ENCODE results near the gene ISCU.
"Not testable (repeated sequence)": the region's sequence is repeated elsewhere in the genome, so short reads cannot be mapped to it uniquely, and the experiment has no call there.

Gene ISCU

DNA sequence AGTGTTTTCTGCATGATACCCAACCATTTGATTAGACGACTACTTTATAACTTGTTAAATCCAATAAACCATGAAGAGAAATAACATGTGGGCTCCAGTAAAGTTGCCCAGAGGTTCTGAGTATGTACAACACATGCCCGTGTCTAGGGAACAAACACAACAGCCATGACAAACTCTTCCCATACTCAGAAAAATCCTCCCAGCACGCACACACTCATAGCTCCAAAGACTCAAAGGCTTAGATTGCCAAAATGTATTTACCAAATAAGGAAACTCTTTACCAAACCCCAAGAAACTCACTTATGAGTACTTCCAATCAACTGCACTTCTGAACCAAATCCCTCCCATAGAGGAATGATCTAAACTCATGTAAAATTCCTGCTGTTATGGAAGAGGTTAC is 18.7 kb upstream of the ISCU start:
- no peak for DNase-seq (ENCODE audit: low spot score)

DNA sequence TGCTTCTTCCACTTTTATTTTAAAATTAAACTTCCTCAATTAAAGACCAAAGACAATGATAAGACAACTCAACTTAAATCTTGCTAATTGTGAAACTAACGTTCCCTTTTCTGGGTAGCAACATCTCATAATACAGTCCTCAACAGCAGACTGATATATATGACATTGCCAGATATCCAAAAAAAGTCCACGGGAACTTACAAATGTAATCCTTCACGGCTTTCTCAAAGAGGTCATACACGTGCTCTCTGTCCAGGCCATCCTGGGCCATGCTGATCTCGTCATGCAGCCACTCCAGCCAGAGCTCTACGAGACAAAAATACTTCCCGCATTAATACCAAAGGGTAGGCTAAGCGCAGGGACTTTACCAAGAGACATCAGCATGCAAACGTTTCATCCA is 14.7 kb upstream of the ISCU start:
- DNase-seq (ENCODE audit: low spot score): no peak

DNA sequence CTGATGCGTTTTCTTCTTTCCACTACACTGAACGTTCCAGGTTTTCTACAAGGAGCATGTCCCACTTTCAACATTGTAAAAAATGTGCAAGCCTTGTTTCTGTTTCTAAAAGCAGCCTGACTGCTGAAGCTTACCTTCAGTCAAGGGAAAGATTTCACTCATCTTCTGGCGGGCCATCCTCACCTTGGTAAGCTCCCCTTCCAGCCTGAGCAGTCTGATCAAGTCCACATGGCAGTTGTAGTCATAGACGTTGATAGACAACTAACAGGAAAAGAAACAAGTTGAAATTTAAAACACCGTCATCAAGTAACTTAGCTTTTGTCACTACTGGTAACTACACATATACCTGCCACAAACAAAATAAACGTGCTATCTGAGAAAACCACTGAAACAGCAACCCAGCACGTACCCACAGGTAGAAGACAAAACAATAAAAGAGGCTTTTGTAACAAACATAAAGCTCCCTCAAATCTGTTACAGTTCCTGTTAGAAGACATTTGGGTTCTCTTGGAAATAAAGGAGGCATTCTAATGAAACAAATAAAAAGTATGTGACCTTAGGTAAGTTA is 13.4 kb upstream of the ISCU start:
- DNase-seq (ENCODE audit: low spot score): no peak

DNA sequence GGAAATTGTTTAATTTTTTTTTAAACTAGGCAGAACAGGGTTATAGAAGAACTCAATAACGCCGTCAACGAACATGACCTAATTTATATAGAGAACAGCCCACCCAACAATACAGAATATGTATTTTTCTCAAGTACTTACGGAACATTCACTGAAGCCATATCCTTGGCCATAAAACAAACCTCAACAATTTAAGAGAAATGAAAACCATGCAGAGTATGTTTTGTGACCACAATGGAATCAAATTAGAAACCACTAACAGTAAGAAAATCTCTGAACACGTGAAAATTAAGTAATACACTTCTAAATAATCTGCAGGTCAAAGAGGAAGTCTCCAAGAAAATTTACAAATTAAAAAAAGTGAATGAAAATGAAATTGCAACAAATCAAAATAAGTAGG is 10.9 kb upstream of the ISCU start:
- no peak for DNase-seq (ENCODE audit: low spot score)

DNA sequence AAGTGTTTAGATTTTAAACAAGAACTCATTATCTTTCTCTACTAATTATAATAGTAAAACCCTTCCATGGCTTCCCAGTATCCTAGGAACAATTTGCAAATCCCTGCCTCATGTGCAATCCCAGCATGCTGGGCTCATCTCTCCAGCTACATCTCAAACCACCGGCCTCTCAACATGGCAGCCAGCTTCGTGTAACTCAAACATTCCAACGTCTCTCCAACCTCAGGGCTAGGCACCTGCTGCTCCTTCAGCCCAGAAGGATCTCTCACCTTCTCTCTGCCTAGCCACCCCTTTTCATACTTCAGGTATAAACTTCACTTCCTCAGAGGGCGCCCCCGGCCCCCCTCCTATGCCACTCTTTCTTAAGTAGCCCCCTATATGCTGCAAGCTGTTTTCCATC is 8.6 kb upstream of the ISCU start:
- no peak for DNase-seq (ENCODE audit: low spot score)

DNA sequence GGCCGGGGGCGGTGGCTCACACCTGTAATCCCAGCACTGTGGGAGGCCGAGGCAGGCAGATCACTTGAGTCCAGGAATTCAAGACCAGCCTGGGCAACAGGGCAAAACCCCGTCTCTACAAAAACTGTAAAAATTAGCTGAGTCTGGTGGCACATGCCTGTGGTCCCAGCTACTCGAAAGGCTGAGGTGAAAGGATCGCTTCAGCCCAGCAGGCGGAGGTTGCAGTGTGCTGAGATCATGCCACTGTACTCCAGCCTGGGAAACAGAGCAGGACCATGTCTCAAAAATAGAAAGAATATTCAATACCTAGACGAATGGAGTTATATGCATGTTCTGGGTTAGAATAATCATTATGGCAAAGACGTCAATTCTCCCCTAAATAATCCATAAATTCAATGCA is 7.0 kb upstream of the ISCU start:
- not testable (repeated sequence) for DNase-seq (ENCODE audit: low spot score)

DNA sequence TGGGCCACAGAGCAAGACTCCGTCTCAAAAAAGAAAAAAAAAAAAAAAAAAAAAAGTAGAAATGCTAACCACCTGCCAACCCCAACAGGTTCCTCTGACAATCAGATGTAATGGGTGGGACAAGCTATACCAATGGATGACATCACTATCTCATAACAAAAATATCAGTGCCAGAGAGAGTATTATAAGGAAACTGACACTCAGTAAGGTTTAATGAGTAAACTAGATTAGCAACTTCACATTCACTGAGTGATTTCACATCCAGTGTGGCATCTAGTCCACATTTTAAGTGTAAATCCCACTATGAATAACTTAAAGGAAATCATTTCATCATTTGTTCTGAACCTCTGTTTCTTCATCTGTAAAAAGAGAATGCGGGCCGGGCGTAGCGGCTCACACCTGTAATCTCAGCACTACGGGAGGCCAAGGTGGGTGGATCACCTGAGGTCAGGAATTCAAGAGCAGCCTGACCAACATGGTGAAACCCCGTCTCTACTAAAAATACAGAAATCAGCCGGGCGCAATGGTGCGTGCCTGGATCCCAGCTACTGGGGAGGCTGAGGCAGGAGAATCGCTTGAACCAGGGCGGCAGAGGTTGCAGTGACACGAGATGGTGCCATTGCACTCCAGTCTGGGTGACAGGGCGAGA is 3.3 kb upstream of the ISCU start:
- no peak for DNase-seq (ENCODE audit: low spot score)

DNA sequence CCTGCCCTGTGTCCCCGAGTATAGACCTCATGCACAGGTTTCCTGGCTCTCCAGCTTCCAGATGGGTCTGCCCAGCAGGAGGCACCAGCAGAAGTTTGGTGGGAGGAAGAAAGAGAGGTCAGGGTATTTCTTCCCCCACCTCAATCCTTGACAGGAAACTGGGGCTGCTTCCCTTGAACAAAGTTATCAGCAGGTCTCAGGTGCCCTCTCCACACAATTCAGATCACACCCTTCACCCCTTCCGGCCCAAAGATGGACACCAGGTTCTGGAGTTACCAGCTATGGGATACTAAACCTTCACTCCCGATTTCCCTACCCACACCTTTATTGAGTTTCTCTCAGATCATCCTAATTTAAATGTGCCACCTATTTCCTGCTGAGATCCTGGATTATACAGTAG is 2.6 kb upstream of the ISCU start:
- no peak for DNase-seq (ENCODE audit: low spot score)

DNA sequence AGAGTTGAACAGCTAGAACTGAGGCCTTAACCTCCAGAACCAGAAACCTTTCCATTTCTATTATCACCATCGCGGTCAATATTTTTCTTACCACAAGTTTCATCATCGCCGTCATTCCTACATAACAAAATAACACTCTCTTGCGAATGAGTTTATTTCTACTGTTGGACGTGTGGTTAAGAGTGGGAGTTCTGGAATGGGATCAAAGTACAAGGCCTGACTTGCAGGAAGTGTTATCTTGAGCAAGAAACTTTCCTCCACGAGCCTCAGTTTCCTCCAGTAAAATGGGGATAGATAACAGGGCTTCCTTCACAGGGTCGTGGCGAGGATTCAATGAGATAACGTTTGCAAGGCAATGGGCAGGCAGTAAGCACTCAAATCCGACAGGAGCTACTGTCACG is 2.1 kb upstream of the ISCU start:
- DNase-seq (ENCODE audit: low spot score): no peak

DNA sequence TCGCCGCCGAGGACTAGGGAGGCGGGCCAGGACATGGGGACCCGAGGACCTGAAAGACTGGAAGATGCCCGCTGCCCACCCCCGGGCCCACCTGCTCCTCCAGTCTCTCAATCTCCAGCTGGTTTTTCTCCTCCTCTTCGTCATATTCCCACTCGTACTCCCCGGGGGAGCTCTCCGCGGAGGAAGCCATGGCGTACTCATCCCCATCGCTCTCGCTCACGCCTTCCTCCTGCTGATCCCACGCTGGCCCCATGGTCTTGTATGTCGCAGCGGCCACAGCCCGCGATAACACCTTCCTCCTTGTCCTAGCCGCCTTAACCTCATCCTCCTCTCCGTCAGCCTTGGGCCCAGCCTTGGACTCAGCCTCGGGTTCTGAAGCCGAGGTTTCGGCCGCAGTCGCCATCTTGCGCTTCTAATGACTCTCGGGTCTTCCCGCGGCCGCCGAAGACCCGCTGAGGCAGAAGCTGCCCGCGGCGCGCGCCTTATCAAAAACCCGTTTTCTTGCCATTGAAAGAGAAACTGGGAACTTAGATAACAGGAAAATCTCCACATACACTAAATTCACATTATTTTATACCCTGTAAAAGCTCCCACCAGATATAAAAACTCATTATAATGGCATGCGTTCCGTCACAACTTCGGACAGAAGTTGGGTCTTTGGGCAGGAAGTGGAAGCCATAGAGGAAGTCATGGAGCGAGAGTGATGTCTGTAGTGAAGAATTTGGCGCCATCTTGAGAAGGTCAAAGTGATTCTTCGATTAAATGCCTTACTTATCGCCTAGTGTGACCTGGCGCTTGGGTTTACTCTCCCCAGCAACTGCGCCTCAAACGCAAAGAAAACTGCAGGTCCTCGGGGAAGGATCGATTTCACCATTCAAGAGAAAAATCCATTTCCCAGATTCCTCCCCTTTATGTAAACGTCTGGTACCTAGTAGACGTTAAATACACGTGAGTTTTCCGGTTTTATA is 1.4 kb upstream of the ISCU start, which contains the start of gene SART3:
SART3 (minus strand) TSS at position 422 of the 968 bp plus-strand sequence; CDS start at position 403, 19 bp downstream.
- peak; percentile 83 for DNase-seq (ENCODE audit: low spot score)

DNA sequence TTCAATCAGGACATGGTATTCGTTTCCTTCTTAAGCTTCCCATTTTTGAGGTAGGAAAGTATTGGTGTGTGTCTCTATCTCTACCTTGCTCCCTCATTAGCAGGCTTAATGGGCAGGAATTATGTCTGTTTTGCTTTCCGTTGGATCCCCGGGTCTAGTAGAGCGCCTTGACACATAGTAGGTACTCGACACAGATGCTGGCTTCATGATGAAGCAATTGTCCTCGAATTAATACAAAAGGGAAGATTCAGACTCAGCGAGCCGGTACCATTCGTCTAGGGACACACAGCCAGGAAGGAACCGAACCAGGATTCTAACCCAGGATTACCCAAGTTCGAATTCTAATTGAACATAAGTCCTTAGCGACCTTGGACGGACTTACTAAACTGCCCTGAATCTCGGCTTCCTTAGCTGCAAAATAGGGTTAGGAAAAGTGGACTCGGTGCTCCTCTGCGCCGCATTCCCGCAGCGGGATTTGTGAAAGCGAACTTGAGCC is 496 bp upstream of the ISCU start:
- no peak for DNase-seq (ENCODE audit: low spot score)

DNA sequence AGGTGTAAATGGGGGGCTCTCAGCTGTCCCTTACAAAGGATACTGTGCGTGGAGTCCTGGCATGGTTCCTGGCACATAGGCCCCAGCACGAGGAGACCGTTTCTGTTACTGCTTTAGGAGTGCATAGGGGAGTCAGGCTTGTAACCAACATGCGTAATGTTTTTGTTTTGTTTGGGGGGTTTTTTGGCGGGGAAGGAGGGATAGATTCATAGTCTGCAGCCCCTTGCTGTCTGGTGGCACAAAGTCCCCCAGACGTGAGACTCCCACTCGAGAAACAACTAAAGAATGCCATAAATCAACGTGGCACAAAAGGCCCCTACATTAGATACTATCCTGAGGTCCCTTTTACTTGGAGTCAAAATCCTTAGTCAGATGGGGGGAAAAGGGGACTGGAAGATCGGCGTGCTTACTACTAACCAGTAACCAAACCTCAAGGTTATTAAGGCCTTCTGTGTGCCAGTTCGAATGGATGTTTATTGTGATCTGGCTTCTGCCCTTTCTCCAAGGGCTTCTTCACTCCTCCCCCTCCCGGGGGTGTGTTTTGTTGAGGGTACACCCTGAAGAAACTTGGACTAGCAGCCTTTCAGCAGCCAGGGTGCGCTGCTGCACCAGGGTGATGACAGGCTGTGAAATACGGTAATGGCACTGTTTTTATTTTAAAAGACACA is 874 bp downstream of the ISCU start:
- DNase-seq (ENCODE audit: low spot score): peak; percentile 87

DNA sequence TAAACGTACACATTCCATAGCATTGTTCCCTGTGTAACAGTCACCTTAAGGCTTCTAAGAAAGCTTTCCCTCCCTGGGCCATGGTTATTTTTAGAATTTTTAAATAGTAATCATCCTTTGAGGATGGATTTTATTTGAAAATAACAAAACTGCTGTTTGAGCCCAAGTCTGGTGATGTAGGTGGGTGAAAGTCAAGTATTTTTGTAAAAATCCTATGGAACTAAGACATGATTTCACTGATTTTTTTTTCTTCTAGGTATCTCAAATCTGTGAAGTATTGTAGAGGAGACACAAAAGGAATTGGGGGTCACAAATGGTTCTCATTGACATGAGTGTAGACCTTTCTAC is 1.4 kb downstream of the ISCU start:
- DNase-seq (ENCODE audit: low spot score): no peak

DNA sequence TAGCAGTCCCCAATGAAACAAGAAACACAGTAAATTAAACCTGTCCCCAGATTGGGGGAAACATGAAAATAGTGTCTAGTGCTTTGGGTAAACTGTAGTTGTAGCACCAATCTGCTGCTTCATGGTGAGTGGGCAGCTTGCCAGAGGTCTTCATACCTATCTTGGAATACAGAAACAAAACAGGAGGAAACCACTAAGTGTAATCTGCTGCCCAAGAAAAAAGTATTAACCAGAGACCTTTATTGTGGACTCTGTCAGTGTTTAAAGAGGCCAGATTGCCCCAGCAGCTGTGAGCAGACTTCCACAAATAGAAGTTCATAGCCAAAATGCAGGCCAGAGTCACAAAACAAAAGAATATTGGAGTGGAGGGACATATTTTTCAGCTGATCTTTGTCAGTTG is 2.3 kb downstream of the ISCU start:
- DNase-seq (ENCODE audit: low spot score): no peak

DNA sequence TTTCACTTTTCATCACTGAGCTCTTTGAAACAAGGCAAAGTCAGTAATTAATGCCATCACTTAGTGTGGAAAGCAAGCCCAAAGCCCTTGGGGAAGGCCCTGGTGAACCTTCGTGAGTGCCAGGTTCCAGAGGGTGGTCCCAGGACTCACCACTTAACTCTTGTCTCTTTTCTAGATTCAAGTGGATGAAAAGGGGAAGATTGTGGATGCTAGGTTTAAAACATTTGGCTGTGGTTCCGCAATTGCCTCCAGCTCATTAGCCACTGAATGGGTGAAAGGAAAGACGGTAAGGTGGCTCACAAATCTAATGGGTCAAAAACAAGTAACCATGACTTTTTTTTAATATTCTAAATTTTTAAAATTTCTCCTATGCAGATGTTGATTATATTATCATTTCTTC is 2.8 kb downstream of the ISCU start:
- DNase-seq (ENCODE audit: low spot score): no peak

DNA sequence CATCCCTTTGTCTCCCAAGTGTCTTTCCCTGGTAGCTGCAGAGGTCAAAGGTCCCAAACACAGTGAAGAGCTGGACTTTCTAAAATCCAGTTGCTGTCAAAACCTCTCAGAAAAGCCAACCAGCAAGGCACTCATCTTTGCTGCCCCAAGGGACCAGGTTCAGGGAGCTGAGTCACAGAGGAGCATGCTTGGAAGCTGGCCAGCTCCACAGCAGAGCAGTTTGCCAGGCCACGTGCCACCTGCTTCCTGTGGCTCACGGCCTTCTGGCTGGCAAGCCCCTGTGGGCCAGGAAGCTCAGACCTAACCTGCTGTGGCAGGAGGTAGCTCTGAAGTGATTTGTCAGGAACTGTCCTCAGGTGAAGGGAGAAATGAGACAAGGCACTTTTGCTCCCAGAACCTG is 3.6 kb downstream of the ISCU start:
- peak; percentile 80 for DNase-seq (ENCODE audit: low spot score)

DNA sequence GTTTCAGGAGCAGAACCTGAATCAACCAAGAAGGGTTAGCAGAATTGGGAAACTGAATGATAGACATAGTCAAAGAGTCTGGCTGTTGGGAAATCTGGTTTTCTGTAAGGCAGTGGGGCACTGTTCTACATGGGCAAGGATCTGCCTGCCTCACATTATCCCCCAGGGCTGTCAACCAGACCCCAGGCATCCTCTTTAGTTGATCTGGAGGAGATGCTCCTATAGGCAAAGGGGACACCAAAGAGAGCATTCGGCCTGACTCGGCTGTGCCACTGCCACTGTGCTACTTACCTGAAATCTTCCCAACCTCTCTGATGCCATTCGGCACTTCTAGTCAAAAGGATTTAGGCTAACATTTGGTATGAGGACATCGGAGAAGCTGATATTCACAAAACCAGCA is 4.1 kb downstream of the ISCU start:
- DNase-seq (ENCODE audit: low spot score): no peak

DNA sequence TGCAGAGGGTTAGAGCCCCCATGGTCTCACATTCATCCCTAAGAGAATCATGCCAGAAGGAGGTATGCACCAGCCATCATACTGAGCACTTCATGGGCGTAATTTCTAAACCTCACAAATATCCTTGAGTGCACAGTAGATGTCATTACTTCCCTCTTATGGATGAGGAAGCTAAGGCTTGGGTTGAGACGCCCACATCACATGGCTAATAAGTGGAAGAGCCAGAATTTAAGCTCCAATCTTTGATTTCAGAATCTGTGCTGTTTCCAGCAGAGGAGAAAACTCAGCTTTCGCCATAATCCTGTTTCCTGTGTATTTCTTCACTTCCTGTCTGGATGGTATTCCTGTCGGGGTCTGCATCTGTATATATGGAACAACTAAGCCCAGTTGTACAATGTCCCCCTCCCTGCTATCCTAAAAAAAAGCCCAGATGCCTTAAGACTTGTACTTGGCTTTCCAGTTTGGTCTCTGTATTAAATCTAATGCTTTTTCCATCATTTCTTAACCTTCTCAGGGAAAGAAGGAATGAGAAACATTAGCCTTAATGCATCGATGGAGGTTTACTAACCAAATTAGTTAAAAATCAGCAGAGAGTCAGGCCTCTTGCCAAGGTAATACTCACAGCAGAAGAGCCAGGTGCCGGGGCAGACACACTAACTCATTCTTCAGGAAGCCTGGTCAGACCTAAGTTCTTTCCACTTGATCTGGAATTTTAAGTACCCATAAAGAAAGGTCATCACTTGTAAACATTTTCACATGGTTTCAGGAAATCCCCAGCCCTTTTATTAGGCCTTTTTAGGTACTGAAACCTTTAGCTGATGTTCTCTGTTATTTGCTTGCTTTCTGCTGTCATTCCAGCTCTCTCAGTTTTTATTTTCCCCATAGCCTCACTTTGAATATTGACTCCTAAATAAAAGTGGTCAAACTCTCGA is 5.3 kb downstream of the ISCU start:
- DNase-seq (ENCODE audit: low spot score): no peak

DNA sequence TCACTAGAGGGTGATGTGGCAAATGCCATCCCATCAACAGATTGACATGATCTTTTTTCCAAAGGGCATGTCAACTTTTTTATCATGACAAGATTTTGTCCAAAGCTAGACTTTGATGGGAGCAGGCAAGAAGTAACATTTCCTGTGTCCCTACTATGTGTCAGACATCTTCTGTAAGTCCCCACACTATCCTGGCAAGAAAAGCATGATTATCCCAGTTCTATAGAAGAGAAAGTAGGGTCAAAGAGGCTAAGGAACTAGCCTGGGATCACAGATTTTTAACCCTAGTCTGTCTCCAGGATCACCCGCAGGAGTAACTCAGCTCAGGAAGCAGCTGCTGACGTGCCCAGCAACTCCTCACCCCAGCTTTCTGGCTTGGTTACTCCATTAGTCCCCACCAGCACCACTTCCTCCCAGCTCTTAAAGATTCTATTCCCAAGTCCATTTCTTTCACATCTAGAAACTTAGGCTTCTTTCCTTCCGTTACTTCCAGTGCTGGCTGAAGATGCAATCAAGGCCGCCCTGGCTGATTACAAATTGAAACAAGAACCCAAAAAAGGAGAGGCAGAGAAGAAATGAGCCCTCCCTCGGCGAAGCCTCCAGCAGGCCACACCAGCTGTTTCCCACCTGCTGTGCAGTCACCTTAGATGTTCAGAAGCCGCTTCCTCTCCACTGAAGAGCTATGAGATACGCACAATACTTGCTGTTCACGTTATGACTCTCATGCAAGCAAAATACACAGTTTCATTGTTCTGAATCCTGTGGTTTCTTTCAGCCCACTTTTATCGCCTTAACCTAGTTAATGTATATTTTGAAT is 6.2 kb downstream of the ISCU start:
- peak; percentile 80 for DNase-seq (ENCODE audit: low spot score)

Measured in CD4-positive, alpha-beta T cell treated with Interleukin-6 at 100 ng/mL for 8 hours (primary cell).